Heart left ventricle (tissue), 16 donors: ENCODE measurements around the gene STARD3. TPM values are rescaled to one million over a fixed set of nuclear protein-coding genes. Genes with fewer than 3 reads are reported as not detected.

Experiments
- ATAC-seq, 4 donors: fragments of 200-7000 bp; cut with Tn5 transposase; one replicate each; pipeline ENCODE4 v1.9.1; 2020 to 2022; ENCODE audit warnings: moderate library complexity in 4 of 4, mild to moderate bottlenecking in 3 of 4, moderate number of reproducible peaks in 1 of 4
- DNase-seq, 5 donors: peaks; one replicate each; pipeline ENCODE4 v3.0.0-alpha.2; 2020
- H3K27ac ChIP-seq, 12 donors: fragments of 200-600 bp; sonication (generic) in 4 of 12; one replicate each; pipeline versions ENCODE4 v1.5.0 to v1.8.0; 2016 to 2022; ENCODE audit warnings: mild to moderate bottlenecking in 2 of 12
- H3K27me3 ChIP-seq, 9 donors: fragments of 200-600 bp; sonication (generic) in 2 of 9; one replicate each; pipeline versions ENCODE4 v1.5.1 to v1.8.0; 2016 to 2022; ENCODE audit warnings: mild to moderate bottlenecking in 3 of 9
- H3K36me3 ChIP-seq, 9 donors: fragments of 200-600 bp; sonication (generic) in 2 of 9; one replicate each; pipeline versions ENCODE4 v1.5.0 to v1.8.0; 2018 to 2022; ENCODE audit warnings: mild to moderate bottlenecking in 2 of 9
- H3K4me1 ChIP-seq, 12 donors: fragments of 200-600 bp; sonication (generic) in 4 of 12; one replicate each; pipeline versions ENCODE4 v1.5.0 to v1.8.0; 2016 to 2022; ENCODE audit warnings: mild to moderate bottlenecking in 3 of 12
- H3K4me3 ChIP-seq, 12 donors: fragments of 200-600 bp; sonication (generic) in 4 of 12; one replicate each; pipeline versions ENCODE4 v1.5.0 to v1.8.0; 2017 to 2022; ENCODE audit warnings: mild to moderate bottlenecking in 9 of 12, moderate library complexity in 4 of 12
- H3K9me3 ChIP-seq, 12 donors: fragments of 200-600 bp; sonication (generic) in 4 of 12; one replicate each; pipeline versions ENCODE4 v1.5.0 to v1.8.0; 2016 to 2022; ENCODE audit warnings: mild to moderate bottlenecking in 1 of 12
- POLR2A ChIP-seq, 2 donors: fragments of 450-650 bp; IDR thresholded peaks; one replicate each; pipeline ENCODE4 v1.6.1; 2017; ENCODE audit warnings: antibody characterized with exemption in 2 of 2, mild to moderate bottlenecking in 2 of 2, moderate library complexity in 2 of 2
- WGBS, 4 donors: extraction: QIAGEN DNeasy Blood & Tissue Kit in 2 of 4; methylation state at CpG; one replicate each; pipeline versions ENCODE4 v1.1.5 to v1.1.7; 2013 to 2018; 5-methylcytosine and 5-hydroxymethylcytosine counted together
- intact Hi-C, 10 donors: fragments of 100-400 bp; cut with DNase I; formaldehyde crosslinking; loops; one replicate each; pipeline versions ENCODE4 v1.11.1 to v1.14.2; 2022
- polyA plus RNA-seq, 2 donors: library from polyadenylated mRNA; stranded (reverse); fragments of 200-250 nt; gene quantifications; one replicate each; pipeline ENCODE4 v1.2.3, GENCODE V29; 2013
- total RNA-seq, 9 donors: library from RNA; depleted of rRNA in 2 of 9; stranded (reverse); fragments of >200 nt in 2 of 9; fragmentation: NEBNext Ultra II Directional in 3 of 9; extraction: Animal tissue kit (Norgen Biotek cat#: 25700) in 3 of 9; gene quantifications; one replicate each; pipeline versions ENCODE4 v1.1.0 to v1.2.4, GENCODE V29; 2016 to 2023
- TF ChIP-seq, protein P1 (sequence below), 12 donors: fragments of 200-600 bp; sonication (generic) in 4 of 12; IDR thresholded peaks; one replicate each; pipeline versions ENCODE4 v1.5.0 to v1.8.0; 2018 to 2022; ENCODE audit warnings: antibody characterized with exemption in 12 of 12, mild to moderate bottlenecking in 5 of 12
- donor health status: ischemic (EF 13 %, LVEDD 7.1; RV severe dilation, severe dysfunction).
- donor health status: healthy with polysubstance abuse.
- donor health status: DM: no; HTN: yes; CAD: no.
- donor health status: DM: no; HTN: no; CAD: no.
- donor health status: ischemic (EF 25% LVEDD 6.9; RV normal size, moderate dysfunction).
- donor health status: ischemic (EF 25% LVEDD 5.7; RV mildly dilated, moderate dysfunction).
- donor health status: healthy.
- donor health status: DM: yes; HTN: yes; CAD: no.
- donor health status: ischemic (EF 35%, LVEDD 5.7; RV mildly dilated, moderate dysfunction).
- donor health status: nonischemic (EF 11% LVEDD 7.7; RV severe dilation, severe dysfunction).
- donor health status: DM: yes; HTN: yes; CAD: no.
- donor health status: PGD.
- donor health status: ischemic (EF 29% LVEDD 5.4; RV normal size, mild dysfunction).
- donor health status: nonischemic (EF 23%, LVEDD 6.1; RV moderate dilation, normal function).

The STARD3 gene
- total and polyA plus RNA-seq, 11 donors = 14.1 to 57.2 (median 24.2) TPM

DNA sequence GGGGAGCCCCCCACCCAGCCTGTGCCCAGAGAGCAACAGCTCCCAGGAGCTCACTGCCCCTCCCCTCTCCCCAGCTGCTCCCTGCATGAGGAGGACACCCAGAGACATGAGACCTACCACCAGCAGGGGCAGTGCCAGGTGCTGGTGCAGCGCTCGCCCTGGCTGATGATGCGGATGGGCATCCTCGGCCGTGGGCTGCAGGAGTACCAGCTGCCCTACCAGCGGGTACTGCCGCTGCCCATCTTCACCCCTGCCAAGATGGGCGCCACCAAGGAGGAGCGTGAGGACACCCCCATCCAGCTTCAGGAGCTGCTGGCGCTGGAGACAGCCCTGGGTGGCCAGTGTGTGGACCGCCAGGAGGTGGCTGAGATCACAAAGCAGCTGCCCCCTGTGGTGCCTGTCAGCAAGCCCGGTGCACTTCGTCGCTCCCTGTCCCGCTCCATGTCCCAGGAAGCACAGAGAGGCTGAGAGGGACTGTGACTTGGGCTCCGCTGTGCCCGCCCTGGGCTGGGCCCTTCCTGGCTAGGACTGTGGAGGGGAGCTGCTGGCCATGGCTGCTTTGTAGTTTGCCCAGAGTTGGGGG lies 28.8 kb downstream of the STARD3 start:
- WGBS, 4 donors = 30 to 49% (median 38%) methylated on average over 2 to 17 of the region's 17 CpGs
- peaks cover 10 to 92% (median 56%) of the 10 kb centered on the region in 12 donors for H3K4me1 ChIP-seq
- peak in 2 of 4 donors; percentile 1 to 15 for ATAC-seq
- H3K4me3 ChIP-seq = peak overlapping the region; percentile 50 to 78 (median 64)
- intact Hi-C loops = loop anchor here in 2 of 10 donors (5.0 to 10.0 kb wide), 2 partner anchors 43 to 649 kb away; no protein-coding TSS in a partner anchor
- H3K36me3 ChIP-seq = peaks cover 0 to 19% (median 3%) of the 10 kb centered on the region in 9 donors
- H3K27me3 ChIP-seq = peaks cover 0 to 34% (median 11%) of the 10 kb centered on the region in 9 donors
- peak overlapping the region; percentile 85 to 99 (median 96) for H3K27ac ChIP-seq
- TF ChIP-seq, protein P1, sequence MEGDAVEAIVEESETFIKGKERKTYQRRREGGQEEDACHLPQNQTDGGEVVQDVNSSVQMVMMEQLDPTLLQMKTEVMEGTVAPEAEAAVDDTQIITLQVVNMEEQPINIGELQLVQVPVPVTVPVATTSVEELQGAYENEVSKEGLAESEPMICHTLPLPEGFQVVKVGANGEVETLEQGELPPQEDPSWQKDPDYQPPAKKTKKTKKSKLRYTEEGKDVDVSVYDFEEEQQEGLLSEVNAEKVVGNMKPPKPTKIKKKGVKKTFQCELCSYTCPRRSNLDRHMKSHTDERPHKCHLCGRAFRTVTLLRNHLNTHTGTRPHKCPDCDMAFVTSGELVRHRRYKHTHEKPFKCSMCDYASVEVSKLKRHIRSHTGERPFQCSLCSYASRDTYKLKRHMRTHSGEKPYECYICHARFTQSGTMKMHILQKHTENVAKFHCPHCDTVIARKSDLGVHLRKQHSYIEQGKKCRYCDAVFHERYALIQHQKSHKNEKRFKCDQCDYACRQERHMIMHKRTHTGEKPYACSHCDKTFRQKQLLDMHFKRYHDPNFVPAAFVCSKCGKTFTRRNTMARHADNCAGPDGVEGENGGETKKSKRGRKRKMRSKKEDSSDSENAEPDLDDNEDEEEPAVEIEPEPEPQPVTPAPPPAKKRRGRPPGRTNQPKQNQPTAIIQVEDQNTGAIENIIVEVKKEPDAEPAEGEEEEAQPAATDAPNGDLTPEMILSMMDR (IDR thresholded peaks at IDR 0.05) = peak in 3 of 12 donors; percentile 12 to 21 (median 15)
- no peak for TF ChIP-seq POLR2A (IDR thresholded peaks at IDR 0.05)
- peak in 2 of 5 donors; percentile 64 to 71 for DNase-seq
- H3K9me3 ChIP-seq = no peaks in the 10 kb centered on the region

DNA sequence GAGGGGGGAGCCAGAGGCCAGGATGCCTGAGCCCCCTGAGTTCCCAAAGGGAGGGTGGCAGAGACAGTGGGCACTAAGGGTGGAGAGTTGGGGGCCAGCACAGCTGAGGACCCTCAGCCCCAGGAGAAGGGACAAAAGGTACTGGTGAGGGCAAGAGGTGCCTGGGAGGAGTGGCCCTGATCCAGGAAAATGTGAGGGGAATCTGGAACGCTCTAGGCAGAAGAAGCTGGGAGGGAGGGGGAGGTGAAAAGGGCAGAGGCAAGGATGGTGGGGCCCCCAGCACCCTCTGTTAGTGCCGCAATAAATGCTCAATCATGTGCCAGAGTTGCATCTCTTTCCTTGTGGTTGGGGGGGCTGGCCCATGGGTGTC lies 29.3 kb downstream of the STARD3 start:
- intact Hi-C loops = loop anchor here in 2 of 10 donors (5.0 to 10.0 kb wide), 2 partner anchors 44 to 649 kb away; no protein-coding TSS in a partner anchor
- Histone ChIP-seq H3K9me3 (no peaks in the 10 kb centered on the region), H3K36me3 (peaks cover 0 to 14% (median 0%) of the 10 kb centered on the region in 9 donors), H3K27ac (peak overlapping the region; percentile 85 to 99 (median 96)), H3K27me3 (peaks cover 0 to 36% (median 11%) of the 10 kb centered on the region in 9 donors), H3K4me1 (peaks cover 10 to 92% (median 51%) of the 10 kb centered on the region in 12 donors), H3K4me3 (peak overlapping the region; percentile 50 to 78 (median 64))
- no peak for DNase-seq
- peak in 2 of 4 donors; percentile 1 to 2 for ATAC-seq
- 21 to 32% (median 25%) methylated on average over 2 of the region's 2 CpGs for WGBS, 4 donors
- peak in 1 of 2 donors; percentile 45 for TF ChIP-seq POLR2A (IDR thresholded peaks at IDR 0.05)
- TF ChIP-seq, protein P1 (IDR thresholded peaks at IDR 0.05) = no peak

DNA sequence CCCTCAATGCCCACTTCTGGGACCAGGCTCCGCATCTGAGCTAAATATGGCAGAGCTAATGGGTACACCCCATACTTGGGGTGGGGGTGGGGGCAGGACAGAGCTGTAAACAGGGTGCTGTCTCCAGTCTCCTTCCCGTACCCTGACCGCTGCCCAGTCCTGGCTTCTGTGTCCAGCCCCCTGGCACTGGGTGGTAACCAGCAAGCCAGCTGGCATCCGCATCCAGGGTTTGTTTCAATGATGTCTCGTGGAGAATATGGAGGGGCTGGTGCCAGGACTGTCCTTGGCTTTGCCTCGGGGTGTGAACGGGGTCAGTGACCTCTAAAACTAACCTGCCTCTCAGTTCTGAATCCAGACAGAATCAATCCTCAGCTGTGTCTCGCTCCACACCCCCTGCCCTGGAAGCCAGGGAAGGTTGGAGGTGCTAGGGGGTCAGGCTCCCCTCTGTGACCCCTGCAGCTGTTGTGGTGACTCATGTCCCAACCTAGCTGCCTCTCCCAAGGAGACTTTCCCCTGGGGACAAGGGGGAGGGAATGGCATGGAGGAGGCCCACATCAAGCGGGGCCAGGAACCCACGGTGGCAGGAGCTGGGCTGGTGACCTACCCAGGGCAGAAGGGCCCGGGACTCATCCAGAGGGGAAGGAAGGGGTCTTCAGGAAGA lies 29.8 kb downstream of the STARD3 start:
- intact Hi-C loops = loop anchor here in 2 of 10 donors (5.0 to 10.0 kb wide), 2 partner anchors 44 to 648 kb away; no protein-coding TSS in a partner anchor
- H3K9me3 ChIP-seq = no peaks in the 10 kb centered on the region
- no peak for TF ChIP-seq POLR2A (IDR thresholded peaks at IDR 0.05)
- peaks cover 0 to 40% (median 11%) of the 10 kb centered on the region in 9 donors for H3K27me3 ChIP-seq
- WGBS, 4 donors = 36 to 57% (median 45%) methylated on average over 5 to 11 of the region's 11 CpGs
- DNase-seq (peak; percentile 79 to 92 (median 82)), ATAC-seq (peak; percentile 47 to 61 (median 48))
- H3K4me1 ChIP-seq = peaks cover 10 to 92% (median 46%) of the 10 kb centered on the region in 12 donors
- H3K27ac ChIP-seq = peak overlapping the region; percentile 85 to 99 (median 96)
- H3K36me3 ChIP-seq = peaks cover 0 to 9% (median 0%) of the 10 kb centered on the region in 9 donors
- H3K4me3 ChIP-seq = peak overlapping the region; percentile 50 to 78 (median 64)

DNA sequence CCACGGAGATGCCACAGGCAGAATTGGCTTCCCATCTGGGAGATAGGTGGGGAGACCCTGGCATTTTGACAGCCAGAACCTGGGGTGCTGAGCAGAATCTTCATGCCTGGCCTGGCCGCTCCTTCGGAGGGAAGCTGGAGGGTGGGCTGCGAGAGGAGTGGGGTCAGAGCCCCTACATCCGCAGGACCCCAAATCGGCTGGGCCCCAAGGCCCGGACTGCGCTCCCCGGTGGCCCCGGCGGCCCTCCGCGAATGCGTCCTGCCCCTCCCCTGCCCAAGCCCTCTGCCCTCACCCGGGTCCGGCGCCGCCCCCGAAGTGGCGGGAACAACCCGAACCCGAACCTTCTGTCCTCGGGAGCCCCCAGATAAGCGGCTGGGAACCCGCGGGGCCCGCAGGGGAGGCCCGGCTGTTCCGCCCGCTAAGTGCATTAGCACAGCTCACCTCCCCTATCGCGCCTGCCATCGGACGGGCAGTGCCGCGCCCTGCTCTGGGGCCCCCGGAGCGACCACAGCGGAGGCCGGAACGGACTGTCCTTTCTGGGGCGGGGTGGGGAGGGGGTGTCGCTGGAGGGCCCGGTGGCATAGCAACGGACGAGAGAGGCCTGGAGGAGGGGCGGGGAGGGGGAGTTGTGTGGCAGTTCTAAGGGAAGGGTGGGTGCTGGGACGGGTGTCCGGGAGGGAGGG lies 30.5 kb downstream of the STARD3 start:
- ATAC-seq (peak in 3 of 4 donors; percentile 9 to 15 (median 13)), DNase-seq (peak in 4 of 5 donors; percentile 57 to 77 (median 74))
- Histone ChIP-seq H3K4me1 (peaks cover 7 to 92% (median 43%) of the 10 kb centered on the region in 12 donors), H3K4me3 (peak overlapping the region; percentile 36 to 78 (median 64)), H3K36me3 (peaks cover 0 to 7% (median 0%) of the 10 kb centered on the region in 9 donors), H3K27me3 (peaks cover 0 to 40% (median 11%) of the 10 kb centered on the region in 9 donors), H3K9me3 (no peaks in the 10 kb centered on the region), H3K27ac (peak overlapping the region; percentile 85 to 99 (median 96))
- WGBS, 4 donors = 4 to 10% (median 6%) methylated on average over 21 to 49 of the region's 49 CpGs
- intact Hi-C loops = loop anchor here in 2 of 10 donors (5.0 to 10.0 kb wide), 2 partner anchors 45 to 647 kb away; no protein-coding TSS in a partner anchor
- TF ChIP-seq, protein P1 (IDR thresholded peaks at IDR 0.05) = no peak
- TF ChIP-seq POLR2A (IDR thresholded peaks at IDR 0.05) = peak in 1 of 2 donors; percentile 57
